Glomerular visceral epithelial cell (primary cell): ENCODE data around the gene GNG7.
"Not testable (repeated sequence)": the region's sequence is repeated elsewhere in the genome, so short reads cannot be mapped to it uniquely, and the experiment has no call there.

Experiments used
- DNase-seq: peaks from one replicate; pipeline ENCODE4 v3.0.0-alpha.2; 2016; ENCODE audit errors: extremely low spot score

Gene GNG7

DNA sequence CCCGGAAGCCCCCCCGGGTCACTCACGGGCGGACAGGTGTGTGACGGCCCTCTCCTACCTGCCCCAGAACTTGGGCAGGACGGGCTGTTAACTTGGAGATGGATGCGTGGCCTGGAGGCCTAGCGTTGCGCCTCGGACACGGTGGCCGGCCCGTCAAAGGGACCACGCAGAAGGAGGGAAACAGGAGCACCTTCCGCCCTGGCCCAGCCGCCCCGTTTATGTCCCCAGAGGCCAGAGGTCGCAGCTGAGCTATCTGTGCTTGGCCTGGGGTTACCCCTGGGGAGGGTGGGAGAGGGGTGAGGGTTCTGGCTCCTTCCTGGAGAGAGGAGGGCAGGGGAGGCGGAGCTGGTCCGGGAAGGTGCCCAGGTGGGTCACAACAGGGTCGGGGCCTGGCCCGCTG, 190.9 kb downstream of the GNG7 start:
- no peak for DNase-seq

DNA sequence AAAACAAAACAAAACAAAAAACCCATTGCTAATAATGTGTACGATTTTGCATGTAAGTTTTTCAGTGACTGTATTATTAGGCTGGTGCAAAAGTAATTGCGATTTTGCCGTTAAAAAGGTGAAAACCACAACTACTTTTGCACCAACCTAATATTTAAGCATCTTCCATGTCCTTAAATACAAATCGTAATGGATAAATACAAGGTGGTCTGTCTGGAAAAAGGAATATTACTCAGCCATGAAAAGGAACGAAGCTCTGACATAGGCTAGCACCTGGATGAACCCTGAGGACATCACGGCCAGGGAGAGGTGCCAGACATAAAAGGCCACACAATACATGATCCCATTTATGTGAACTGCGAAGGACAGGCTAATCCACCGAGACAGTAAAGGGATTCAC, 193.4 kb downstream of the GNG7 start:
- no peak for DNase-seq

DNA sequence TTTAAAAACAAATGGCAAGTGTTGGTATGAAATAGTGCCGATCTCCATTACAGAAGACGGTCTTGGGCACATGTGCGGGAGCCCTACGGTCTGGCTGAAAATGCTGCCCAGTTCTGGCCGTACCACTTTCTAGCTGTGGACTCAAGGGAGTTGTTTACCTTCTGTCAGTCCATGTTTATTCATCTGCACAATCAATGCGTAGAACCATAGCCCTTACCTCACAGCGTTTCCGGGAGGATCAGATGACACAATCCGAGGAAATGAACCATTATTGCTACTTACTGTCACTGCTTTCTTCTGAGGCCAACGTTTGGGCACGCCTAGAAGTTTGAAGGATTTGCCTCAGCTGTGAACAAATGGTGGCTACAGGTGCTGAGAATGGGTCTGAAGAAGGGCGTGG, 195.4 kb downstream of the GNG7 start:
- DNase-seq: no peak

DNA sequence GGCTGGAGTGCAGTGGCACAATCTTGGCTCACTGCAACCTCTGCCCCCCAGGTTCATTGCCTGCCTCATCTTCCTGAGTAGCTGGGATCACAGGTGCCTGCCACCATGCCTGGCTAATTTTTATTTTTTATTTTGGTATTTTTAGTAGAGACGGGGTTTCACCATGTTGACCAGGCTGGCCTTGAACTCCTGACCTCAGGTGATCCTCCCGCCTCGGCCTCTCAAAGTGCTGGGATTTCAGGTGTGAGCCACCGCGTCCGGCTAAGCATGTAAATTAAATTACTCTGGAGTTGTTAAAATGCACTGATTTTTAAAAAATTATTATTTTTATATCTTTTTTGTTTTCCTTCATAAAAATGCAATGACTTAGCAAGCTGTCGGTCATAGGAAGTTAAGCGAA, 195.8 kb downstream of the GNG7 start:
- not testable (repeated sequence) for DNase-seq

DNA sequence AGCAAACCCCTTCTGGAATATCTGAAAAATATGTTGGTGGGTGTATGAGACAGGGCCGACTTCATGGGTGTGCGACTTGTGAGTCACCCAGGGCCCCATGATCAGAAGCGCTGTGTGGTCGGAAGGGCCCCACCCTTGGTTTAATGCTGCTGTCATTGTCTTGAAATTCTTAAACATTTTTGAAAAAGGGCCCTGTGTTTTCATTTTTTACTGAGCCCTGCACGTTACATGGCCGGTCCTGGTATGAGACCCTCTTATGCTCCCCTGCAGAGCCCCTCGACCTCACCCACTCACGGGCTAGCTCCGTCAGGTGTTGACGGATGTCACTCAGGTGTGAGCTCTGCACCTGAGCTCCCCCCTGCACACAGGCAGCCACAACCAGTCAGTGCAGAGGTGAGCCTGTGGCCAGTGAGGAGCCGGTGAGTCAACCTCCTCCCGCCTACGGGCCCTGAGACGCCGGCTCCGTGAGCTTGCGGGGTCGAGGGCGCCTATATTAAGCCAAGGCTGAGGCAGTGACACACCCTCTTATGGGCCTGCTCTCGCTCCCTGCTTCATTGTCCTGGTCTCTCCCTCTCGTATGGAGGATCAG, 198.9 kb downstream of the GNG7 start:
- peak; percentile 73 for DNase-seq

DNA sequence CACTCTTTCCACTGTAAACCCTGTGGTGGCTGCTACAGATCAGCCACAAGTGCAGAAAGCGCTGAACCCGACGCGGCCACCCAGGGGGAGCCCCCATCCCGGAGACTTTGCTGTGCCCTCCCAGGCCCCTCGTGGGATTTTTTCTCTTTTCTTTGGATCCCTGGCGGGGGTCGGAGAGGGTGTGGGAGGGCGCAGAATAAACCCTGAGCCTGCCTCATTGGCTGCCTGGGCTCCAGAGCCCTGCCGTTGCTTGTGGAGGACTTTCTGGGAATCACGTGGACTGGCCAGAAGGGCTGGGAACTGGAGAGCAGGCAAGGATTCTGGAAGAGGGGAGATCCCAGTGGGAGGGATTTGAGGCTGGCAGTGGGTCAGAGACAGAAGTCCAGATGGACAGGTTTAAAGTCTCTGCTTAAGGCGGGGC, 201.6 kb downstream of the GNG7 start:
- no peak for DNase-seq

DNA sequence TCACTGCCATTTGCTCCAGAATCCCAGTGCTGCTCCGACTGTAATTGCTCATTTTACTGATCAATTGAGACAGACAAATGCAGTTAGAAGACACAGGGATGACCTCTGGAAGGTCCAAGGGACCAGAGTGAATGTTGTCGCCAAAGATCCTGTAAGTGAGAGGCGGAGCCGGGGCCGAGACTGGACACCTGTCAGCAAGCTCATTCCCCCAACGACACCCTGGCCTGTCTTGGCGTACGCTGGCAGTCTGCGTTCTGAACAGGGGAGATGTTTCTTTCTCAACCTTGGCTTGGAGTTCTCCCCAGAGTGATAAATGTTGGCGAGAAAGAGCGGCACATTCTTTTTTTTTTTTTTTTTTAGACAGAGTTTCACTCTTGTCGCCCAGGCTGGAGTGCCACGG, 202.3 kb downstream of the GNG7 start:
- DNase-seq: no peak

DNA sequence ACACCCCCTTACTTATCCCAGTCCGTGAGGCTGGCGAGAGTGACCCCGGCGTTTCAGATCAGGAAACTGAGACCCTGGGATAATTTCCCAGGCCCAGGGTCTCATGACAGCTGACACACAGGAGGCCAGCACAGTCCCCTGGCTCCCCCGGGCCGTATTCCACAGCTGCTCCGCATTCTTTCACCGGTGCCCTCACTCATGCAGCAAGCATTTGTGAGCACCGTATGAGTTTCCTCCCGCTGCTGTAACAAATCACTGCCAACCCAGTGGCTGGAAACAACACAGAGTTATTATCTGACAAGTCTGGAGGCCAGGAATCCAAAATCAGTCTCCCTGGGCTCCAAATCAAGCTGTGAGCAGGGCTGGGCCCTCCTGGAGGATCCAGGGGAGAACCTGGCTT, 205.3 kb downstream of the GNG7 start:
- no peak for DNase-seq

DNA sequence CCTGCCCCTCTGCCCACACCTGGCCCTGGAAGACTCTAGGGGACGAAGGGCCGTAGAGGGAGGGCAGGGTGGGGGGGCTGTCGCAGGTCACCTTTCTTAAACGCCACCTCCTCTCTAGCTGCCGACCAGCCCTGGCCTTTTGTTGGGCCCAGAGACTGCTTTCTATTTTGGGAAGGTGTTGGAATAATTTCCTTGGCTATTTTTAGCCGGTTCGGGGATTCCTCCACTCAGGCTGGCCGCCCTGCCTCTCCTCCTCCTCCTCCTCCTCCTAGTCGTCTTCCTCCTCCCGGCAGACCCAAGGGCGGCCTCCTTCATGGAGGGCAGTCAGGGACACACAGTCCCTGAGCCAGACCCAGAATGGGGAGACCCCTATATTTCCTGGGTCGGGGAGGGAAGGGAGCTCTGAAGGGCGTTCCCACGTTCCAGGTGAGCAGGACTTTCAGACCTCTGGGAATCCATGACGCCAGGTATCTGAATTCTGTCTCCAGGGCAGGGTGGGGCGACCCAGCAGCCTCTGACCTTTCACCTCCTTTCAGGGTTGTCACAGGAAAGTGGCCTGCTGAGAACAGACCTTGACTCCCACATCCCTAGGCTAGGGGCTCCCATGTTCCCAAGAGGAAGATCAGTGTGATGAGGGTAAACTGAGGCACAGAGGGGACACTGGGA, 206.7 kb downstream of the GNG7 start:
- peak; percentile 25 for DNase-seq

DNA sequence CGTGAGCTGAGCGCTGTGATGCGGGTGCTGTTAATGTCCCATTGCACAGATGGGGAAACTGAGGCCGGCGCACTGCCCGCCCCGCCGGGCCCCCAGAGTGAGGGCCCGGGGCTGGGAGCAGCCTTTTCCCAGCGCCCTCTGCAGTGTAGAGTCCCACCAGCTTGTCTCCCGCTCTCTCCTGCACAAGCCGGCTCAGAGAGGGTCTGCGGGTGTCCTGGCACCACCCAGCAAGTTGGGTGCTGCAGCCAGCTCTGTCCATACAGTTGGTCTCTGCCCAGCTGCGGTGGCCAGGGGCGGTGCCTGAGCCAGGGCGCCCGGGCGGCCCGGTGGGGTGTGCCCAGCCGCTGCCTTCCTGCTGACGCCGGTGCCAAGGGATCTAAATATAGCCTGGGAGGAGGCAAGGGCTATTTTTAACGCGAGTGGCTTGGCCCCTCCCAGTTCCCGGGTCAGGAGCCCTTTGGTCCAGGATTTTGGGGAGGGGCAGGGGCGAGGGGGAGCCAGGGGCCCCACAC, 207.3 kb downstream of the GNG7 start:
- peak; percentile 76 for DNase-seq

DNA sequence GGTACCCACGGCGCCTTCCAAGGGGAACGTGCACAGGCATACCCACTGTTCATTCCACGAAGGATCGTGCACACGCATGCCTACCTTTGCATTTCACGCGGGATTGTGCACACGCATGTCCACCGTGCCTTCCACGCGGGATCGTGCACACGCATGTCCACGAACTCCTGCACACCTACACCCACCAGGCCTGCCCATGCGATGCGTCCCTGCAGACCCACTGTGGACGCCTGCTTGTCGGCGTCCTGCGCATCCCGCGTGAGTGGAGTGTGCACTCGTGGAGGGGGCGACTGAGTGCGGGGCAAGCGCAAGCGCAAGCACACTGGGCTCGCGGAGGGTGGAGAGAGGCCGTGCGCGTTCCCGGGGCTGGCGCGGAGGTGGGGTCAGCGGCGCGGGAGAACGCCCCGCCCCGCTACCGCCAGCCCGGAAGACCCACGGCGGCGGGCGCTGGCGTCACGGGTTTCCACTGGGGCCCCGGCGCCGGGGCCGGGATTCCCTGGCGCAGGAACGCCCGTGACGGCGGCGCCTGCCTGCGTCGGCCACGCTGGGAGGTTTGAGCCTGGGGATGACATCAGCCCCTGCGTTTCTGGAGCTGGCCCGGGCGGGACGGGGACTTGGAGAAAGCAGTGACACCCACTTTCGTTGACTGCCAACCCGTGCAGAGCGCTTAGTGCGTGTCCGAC, 207.9 kb downstream of the GNG7 start:
- DNase-seq: peak; percentile 65

DNA sequence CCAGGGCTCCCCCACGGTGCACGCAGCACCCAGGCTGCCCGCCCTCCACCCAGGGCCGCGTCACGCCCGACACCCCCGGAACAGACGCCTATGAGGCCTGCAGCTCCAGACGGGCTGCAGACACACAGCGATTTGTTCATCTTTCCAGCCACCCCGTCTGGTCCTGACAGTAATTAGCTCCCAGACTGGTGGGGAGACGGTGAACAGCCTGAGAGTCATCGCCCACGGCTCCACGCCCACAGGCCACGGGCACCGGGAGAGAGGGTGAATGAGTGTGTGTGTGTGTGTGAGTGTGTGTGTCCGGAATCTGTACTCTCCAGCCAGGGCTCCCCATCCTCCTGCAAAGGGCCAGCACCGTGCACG, 208.4 kb downstream of the GNG7 start:
- peak; percentile 68 for DNase-seq

DNA sequence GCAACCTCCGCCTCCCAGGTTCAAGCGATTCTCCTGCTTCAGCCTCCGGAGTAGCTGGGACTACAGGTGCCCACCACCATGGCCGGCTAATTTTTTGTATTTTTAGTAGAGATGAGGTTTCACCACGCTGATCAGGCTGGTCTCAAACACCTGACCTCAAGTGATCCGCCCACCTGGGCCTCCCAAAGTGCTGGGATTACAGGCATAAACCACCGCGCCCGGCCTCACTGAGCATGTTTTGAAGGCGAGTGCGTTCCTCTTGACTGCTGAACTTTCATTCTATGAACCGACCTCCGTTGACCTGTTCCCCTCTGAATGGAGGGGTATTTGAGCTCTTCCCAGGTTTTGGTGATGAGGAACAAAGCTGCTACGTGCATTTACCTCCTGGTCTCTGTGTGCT, 209.0 kb downstream of the GNG7 start:
- not testable (repeated sequence) for DNase-seq

DNA sequence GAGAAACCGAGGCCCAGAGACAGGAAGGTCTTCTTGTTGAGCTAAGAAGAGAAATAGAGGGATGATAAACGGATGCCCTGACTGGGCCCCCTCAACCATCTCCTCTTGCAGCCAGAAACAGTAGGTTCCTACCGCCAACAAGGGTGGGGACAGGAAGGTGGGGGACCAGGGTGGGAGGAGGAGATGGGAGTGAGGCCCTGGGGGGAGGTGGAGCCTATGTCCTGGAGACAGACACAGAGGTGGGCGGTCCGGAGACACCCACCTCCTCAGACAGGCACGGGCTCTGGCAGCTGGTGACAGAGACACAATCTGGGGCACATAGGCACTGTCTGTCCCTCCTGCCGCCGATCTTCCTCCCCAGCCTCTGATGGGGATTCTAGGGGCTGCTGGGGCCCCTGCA, 209.6 kb downstream of the GNG7 start:
- DNase-seq: no peak

DNA sequence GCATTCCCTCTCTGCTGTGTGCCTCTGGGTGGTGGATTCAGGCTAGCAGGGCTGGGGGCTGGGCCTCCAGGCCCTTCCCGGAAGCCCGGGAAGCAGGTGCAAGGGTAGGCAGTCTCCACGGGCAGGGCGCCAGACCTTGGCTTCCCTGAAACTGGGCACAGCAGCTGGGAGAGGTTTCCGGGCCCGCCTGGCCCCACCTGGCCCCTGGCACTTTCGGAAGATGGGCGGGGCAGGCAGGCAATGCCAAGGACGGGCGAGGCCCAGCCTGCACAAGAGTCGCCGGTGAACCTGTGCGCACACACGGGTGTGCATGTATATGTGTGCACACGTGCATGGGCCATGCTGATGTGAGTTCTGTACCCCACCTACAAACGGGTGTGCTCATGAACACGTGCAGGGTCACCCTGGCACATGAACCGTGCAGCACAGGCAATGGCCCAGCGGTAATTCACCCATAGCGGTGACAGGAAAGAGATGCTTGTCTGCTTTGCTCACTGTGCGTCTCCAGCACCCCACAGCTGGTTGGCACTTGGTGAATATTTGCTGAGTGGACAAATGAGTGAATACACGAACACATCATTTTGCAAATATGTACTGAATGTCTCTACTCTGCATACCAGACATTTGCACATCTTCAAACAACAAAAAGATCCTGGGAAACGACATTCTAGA, 211.2 kb downstream of the GNG7 start:
- peak; percentile 94 for DNase-seq

DNA sequence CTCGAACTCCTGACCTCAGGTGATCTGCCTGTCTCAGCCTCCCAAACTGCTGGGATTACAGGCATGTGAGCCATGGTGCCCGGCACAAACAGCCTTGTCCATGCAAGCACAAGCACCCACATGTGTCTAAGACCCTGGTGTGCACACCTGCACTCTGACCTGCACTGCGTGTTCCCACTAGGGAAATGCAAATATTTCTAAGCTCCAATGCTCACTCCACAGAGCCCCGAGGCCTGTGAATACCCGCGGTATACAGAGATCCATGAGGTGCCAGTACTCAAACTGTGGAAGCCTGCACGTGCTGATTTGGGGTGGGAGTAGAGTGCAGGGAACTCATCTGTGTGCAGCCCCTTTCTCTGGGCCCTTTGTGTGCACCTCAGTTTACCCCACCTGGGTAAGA, 211.8 kb downstream of the GNG7 start:
- DNase-seq: no peak

DNA sequence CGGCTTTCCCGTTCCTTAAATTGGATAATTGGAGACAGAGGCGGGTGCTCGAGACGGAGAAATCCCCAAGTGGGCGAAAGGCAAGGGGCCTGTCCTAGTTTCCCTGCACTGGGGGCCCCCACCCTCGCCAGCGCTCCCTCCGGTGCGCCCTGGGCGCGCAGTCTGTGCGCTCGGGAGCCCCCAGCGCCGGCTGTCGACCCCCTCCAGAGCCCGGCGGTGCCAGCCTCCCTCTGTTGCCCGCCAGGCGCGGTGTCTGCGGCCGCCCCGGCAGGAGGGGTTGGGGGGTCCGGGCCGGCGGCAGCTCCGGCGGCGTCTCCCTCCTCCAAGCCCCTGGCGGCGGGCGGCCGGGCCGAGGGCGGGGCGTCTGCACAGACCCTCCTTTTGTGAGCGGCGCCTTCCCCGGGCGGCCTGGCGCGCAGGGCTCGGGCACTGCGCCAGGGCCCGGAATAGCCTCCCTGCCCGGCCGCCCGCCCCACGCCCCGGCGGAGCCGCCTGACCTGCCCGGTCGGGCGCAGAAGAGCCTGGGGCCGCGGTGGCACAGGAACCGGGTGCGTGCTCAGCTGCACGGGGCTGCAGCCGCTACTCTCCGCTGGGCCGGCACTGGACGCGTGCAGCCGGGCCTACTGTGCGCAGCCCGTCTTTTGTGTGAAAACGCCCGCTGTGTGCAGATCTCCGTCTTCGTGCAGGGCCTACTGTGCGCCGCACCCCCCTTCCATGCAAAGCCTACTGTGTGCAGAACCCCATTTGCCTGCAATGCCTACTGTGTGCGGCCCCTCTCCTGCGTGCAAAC, 213.4 kb downstream of the GNG7 start:
- DNase-seq: peak; percentile 66

DNA sequence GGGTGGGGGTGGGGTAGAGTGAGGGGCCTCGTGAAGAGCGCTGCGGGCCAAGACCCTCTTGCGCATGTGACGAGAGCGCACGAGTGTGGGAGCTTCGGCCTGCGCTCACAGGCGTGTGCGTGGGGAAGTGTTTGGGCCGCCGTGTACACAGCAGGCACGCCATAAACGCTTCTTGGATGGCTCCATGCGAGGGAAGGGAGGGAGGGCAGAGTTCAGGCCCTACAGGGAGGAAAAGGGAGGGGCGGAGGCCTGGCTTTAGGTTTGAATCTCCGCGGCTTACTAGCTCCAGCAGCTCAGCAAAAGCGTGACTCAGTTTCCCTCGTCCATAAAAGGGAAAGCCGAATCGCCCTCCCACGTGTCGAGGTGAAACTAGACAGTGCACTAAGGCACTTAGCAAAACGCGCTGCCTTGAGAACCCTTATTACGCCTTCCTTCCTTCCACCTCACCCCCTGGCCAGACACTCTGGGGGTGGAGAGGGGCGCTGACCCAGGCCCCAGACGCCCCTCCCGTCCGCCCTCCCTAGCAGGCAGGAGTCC, 214.0 kb downstream of the GNG7 start:
- DNase-seq: no peak

DNA sequence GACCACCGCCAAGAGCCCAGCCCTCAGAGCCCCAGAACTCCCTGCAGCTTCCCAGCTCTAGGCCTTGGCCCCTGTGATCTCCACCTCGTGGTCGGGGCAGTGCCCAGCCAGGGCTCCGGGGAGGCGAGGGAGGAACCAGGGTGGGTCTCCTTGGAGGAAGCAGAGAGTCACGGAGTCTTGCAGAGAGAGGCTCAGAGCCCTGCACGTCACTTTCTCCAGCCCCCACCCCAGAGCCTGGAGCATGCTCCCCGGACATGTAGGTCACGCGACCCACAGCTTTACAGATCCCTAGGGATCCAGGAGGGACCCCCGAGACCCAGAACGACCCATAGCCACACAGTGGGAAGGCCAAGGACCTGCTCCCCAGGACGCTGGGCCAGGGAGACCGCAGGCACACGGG, 214.7 kb downstream of the GNG7 start:
- no peak for DNase-seq

DNA sequence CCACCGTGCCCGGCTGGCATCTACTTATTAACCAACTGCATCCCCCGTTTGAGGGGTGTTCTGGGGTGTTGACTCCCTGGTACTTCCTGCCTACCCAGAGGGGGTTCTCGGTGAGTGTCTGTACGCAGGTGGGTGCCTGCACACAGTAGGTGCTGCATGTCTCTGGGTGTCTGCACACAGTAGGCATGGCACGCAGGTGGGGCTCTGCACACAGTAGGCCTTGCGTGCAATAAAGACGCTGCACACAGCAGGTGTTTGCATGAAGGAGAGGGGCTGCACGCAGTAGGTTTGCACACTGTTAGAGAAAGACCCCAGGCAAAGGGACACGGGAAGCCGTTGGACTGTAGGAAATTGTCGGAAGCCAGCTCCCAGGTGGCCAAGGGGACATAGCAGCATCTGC, 215.4 kb downstream of the GNG7 start:
- DNase-seq: no peak

DNA sequence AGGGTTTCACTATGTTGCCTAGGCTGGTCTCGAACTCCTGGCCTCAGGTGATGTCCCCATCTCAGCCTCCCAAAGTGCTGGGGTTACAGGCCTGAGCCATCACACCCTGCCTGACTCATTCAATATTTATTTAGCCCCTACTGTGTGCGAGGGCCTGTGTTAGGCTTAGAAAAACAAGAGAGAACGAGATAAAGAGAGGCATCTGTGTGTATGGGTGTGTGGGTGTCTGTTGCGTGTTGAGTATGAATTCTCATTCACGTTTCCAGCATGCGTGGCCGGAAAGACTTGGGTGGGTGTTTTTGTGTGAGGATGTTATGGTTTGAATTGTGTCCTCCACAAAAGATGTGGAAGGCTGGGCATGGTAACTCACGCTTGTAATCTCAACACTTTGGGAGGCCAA, 217.1 kb downstream of the GNG7 start:
- no peak for DNase-seq
